Frontal cortex (tissue), 1 donor: ENCODE results near the gene S100A8. TPM values are rescaled to one million over a fixed set of nuclear protein-coding genes. Genes with fewer than 3 reads are reported as not detected.

Experiments
- small RNA-seq: library from RNA; depleted of rRNA; stranded (forward); fragments of <200 nt; gene quantifications from one replicate; pipeline ENCODE3, GENCODE V24; 2014
- total RNA-seq: library from RNA; depleted of rRNA; stranded (reverse); fragments of >200 nt; gene quantifications from one replicate; pipeline ENCODE4 v1.2.3, GENCODE V29; 2014

Gene S100A8
- total RNA-seq, 1 donor from 2014 or later = 7.3 TPM

Small RNA genes lying within 50 kb of the gene (small RNA-seq; reads per million reads assigned to genes)
- not detected for gene S100A15A

Other genes starting within 250 kb of the S100A8 start
- gene SPRR2G, start 240.2 kb downstream of the S100A8 start, total RNA-seq = not detected
- not detected for gene LELP1, start 187.6 kb downstream of the S100A8 start, total RNA-seq
- not detected for gene PRR9, start 173.5 kb downstream of the S100A8 start, total RNA-seq
- not detected for gene LORICRIN, start 131.4 kb downstream of the S100A8 start, total RNA-seq
- not detected for gene PGLYRP3, start 78.1 kb downstream of the S100A8 start, total RNA-seq
- not detected for gene PGLYRP4, start 42.2 kb downstream of the S100A8 start, total RNA-seq
- 28.9 TPM for gene S100A9, start 33.2 kb downstream of the S100A8 start, total RNA-seq
- gene S100A12, start 15.5 kb downstream of the S100A8 start, total RNA-seq = 6.9 TPM
- not detected for gene S100A7A, start 25.4 kb upstream of the S100A8 start, total RNA-seq
- gene S100A7, start 69.6 kb upstream of the S100A8 start, total RNA-seq = not detected
- gene S100A6, start 144.9 kb upstream of the S100A8 start, total RNA-seq = 9.8 TPM
- not detected for gene S100A5, start 149.9 kb upstream of the S100A8 start, total RNA-seq
- gene S100A4, start 154.7 kb upstream of the S100A8 start, total RNA-seq = 1.6 TPM
- not detected for gene S100A3, start 158.2 kb upstream of the S100A8 start, total RNA-seq
- not detected for gene S100A2, start 174.8 kb upstream of the S100A8 start, total RNA-seq
- 13.0 TPM for gene S100A16, start 222.1 kb upstream of the S100A8 start, total RNA-seq
- gene S100A14, start 225.3 kb upstream of the S100A8 start, total RNA-seq = not detected
- gene S100A13, start 236.4 kb upstream of the S100A8 start, total RNA-seq = 7.3 TPM
- 1.2 TPM for gene S100A1, start 237.4 kb upstream of the S100A8 start, total RNA-seq
- gene CHTOP, start 243.0 kb upstream of the S100A8 start, total RNA-seq = 55.0 TPM